GM19395 (cell line): ENCODE measurements around the gene CPSF4.
"Not testable (repeated sequence)": the region's sequence is repeated elsewhere in the genome, so short reads cannot be mapped to it uniquely, and the experiment has no call there.

ENCODE experiments used
- ATAC-seq: cut with Tn5 transposase; IDR thresholded peaks from one replicate; pipeline ENCODE4 v1.9.1; 2021; ENCODE audit warnings: mild to moderate bottlenecking, moderate library complexity; ENCODE audit not compliant: unreplicated experiment

Gene CPSF4

GRCh38 chr7:99407872-99408378 lies 30.8 kb upstream of the CPSF4 start:
- peak; percentile 1 for ATAC-seq

GRCh38 chr7:99408379-99409191 lies 30.2 kb upstream of the CPSF4 start, which contains the start of the genes BUD31 and PDAP1:
Gene BUD31, plus strand, starts transcription at chr7:99408969. Its CDS starts 2,124 bp downstream, at chr7:99411093.
Gene PDAP1, minus strand, starts transcription at chr7:99408597. Its CDS starts 49 bp downstream, at chr7:99408548.
- peak; percentile 80 for ATAC-seq

GRCh38 chr7:99409192-99409572 lies 29.6 kb upstream of the CPSF4 start:
- peak; percentile 16 for ATAC-seq

- no peak for ATAC-seq
Observed at GRCh38 chr7:99409806-99410205, 28.9 kb upstream of the CPSF4 start.

- ATAC-seq = no peak
Observed at GRCh38 chr7:99410635-99411034, 28.1 kb upstream of the CPSF4 start.

- ATAC-seq = not testable (repeated sequence)
Observed at GRCh38 chr7:99415513-99416127, 23.1 kb upstream of the CPSF4 start.

DNA sequence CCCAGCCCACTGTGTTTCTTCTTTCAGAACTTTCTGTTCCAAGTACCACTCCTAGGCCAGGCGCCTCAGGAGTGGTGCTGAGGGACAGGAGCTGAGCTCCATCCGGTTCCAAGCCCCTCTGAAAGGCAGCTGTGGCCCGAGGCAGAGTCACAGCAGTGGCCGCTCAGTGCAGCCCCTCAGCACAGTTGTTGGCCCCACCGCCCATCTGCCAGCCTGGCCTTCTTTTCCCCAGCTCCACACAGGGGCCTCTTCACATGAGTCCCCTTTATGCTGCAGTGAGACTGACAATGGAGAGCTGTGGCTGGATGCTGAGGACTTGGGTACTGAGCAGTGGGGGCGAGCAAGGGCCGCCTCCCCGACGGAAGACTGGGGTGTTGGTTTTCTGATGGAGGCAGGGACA lies 20.5 kb upstream of the CPSF4 start:
- no peak for ATAC-seq

DNA sequence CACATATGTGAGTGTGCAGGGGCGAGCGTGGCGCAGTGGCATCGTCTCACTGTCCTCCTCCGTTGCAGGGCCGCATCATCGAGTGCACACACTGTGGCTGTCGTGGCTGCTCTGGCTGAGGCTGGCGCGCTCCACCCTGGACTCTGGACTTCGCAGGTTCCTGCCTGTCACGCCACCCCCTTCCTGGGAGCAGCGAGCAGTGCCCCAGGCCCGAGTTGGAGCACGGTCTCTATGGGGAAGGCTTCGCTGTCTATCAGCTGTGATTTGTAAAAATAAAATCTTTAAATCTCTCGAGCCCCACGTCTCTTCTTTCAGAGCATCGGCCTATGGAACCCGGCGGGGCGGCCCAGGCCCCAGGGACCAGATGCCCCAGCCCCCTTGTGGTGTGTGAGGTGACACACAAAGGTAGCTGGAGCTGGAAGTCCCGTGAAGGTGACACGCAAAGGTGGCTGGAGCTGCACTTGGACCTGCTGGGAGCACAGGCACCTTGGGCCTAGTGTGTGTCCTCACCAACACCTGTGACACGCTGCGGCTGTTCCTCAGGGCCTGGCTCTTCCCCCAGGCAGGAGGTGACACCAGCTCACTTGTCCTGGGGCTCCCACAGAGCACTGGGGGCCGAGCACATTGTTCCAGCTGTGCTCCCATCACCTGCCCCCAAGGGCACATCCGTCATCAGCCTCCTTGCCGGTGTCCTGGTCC lies 19.3 kb upstream of the CPSF4 start:
- ATAC-seq = no peak

- no peak for ATAC-seq
Observed at GRCh38 chr7:99420213-99420612, 18.5 kb upstream of the CPSF4 start.

DNA sequence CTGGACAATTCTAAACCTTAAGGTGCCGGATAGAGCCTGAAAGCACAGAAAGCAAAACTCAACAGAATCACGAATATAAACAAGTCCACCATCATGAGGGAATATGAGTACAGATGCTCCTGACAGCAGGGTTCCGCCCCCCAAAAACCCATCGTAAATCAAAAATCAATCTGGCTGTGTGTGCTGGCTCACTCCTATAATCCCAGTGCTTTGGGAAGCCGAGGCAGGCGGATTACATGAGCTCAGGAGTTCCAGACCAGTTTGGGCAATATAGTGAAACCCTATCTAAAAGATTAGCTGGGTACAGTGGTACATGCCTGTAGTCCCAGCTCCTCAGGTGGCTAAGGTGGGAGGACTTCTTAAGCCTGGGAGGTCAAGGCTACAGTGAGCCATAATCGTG lies 17.8 kb upstream of the CPSF4 start:
- ATAC-seq = no peak

GRCh38 chr7:99422186-99422585 lies 16.6 kb upstream of the CPSF4 start:
- no peak for ATAC-seq

DNA sequence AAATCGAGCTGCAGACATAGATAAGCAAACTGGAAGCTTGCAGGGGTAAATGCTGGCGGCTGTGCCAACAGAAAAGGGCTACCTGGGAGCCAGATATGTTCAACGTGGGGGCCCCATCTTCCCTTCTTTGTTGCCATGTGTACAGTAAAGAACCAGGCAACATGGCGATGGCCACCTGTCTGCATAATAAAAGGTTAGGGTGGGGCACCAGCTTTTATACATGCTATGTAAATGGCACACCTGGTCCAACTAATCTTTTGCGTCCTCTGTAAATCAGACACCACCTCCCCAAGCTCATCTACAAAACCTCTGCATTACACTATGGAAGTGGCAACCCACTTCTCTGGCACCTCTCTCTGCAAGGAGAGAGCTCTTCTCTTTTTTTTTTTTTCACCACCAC lies 16.1 kb upstream of the CPSF4 start:
- no peak for ATAC-seq

DNA sequence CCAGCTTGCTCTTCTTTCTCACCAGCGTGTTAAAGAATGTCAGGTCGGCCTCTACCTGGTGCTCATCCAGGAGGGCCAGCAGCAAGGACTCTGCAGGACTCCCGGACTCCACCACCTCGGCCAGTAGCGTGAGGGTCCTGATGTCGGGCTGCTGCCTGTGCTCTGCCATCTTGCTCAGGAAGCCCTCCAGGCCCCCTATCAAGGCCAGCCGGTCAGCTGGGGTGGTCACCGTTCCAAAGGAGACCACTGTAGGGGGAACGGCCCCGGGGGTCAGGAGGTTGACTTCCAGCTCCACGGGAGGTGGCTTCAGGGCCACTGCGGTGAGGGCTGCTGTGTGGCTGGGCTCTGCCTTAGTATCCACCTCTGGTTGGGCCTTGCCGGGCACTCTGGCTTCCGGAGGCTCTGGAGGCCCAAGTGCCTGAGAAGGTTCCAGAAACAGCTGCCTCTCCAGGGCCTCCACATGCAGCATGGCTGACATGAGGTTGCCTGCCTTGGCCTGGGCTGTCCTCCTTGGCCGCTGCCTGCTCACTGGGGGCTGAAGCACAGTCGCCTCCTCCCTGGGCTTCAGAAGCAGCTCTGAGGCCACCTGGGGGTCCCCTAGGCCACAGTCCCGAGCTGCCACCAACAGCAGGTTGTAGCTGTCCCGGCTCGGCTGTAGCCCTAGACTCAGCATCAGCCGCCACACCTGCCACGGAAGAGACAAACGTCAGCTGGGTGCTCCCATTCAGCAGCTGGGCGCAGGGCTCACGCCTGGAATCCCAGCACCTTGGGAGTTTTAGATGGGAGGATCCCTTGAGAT lies 13.6 kb upstream of the CPSF4 start:
- no peak for ATAC-seq

DNA sequence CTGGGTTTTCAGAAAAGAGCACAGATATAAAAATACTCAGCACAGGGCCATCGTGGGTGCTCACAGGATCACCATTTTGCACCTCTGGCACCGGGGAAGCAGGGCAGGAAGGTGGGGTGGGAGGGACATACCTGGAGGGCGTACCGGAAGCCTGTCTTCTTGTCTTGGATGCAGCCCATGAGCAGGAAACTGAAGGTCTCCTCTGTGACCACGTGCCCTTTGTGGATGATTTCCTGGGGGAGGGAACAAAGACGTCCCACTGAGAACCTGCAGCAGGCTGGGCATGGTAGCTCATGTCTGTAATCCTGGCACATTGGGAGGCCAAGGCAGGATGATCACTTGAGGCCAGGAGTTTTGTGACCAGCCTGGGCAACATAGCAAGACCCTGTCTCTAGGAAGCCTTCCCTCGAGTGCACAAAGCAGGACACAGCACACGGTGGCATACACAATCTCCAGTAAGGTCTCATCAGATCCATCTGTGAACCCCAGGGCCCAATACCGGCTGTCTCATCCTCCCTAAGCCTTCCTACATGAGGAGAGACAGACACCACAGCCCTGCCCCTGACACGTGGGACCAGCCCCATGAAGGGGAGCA lies 9.7 kb upstream of the CPSF4 start:
- no peak for ATAC-seq

- no peak for ATAC-seq
Observed at GRCh38 chr7:99429756-99430155, 9.0 kb upstream of the CPSF4 start.

- not testable (repeated sequence) for ATAC-seq
Observed at GRCh38 chr7:99431756-99432540, 6.8 kb upstream of the CPSF4 start.

- ATAC-seq = no peak
Observed at GRCh38 chr7:99433158-99433557, 5.6 kb upstream of the CPSF4 start.

DNA sequence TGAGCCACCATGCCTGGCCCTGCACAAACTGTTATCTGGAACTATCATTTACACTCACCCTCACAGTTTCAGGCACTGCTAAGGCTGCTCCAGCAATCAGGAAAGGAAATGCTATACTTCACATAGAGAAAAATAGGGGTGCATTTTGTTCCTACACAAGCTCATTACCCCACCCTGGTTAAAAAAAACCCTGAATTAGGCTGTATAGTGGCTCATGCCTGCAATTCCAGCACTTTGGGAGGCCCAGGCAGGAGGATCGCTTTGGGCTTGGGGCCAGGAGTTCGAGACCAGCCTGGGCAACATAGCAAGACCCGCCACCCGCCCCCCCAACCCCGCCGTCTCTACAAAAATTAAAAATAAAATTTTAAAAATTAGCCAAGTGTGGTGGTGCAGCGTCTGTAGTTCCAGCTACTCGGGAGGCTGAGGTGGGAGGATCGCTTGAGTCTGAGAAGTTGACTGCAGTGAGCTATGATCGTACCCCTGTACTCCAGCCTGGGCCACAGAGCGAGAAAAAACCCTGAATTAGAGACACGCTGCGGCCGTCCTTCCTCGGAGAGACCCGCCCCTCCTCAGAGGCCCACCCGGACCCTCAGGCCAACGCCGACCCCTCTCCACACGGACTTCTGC lies 684 bp upstream of the CPSF4 start:
- ATAC-seq = peak; percentile 8

DNA sequence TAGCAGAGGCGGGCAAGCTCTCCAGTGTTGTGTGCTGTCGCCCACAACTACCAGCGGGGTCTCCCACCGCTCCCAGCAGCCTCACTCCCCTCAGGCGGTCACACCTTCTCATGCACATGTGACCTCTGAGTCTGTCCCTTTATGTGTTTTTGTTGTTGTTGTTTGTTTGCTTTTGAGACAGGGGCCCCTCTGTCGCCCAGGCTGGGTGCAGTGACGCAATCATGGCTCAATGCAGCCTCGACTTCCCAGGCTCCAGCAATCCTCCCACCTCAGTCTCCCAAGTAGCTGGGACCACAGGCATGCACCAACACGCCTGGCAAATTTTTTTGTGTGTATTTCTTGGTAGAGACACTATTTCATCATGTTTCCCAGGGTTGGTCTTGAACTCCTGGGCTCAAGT lies 1.5 kb downstream of the CPSF4 start:
- no peak for ATAC-seq
